HCT116 (cell line): Measurements from ENCODE around the gene PROX2. TPM values are rescaled to one million over a fixed set of nuclear protein-coding genes. Genes with fewer than 3 reads are reported as not detected.

Source experiments
- CEBPB ChIP-seq: IDR thresholded peaks from 2 replicates; pipeline ENCODE4 v1.6.1; 2012; ENCODE audit warnings: low read depth
- CTCF ChIP-seq, 3 experiments: fragments of 200-600 bp in 1 of 3; sonication (generic) in 1 of 3; IDR thresholded peaks in 2 of 3; conservative IDR thresholded peaks in 1 of 3; 2 replicates each; pipeline ENCODE4 v1.5.1; 2012 to 2017; ENCODE audit warnings: low read depth in 2 of 3, low read length in 2 of 3, antibody characterized with exemption in 1 of 3, borderline replicate concordance in 1 of 3, control low read depth in 1 of 3, mild to moderate bottlenecking in 1 of 3, mixed read lengths in 1 of 3, mixed run types in 1 of 3, moderate library complexity in 1 of 3; ENCODE audit not compliant: insufficient read depth in 1 of 3
- EGR1 ChIP-seq: IDR thresholded peaks from 2 replicates; pipeline ENCODE4 v1.6.1; 2012; ENCODE audit warnings: low read depth
- EZH2 ChIP-seq: fragments of 200-600 bp; sonication (generic); IDR thresholded peaks from 2 replicates; pipeline ENCODE4 v1.6.1; 2017; ENCODE audit warnings: antibody characterized with exemption, mixed run types
- EZH2phosphoT487 ChIP-seq: fragments of 200-600 bp; IDR thresholded peaks from 2 replicates; pipeline ENCODE4 v1.6.1; 2018; ENCODE audit warnings: antibody characterized with exemption, borderline replicate concordance
- JUND ChIP-seq: IDR thresholded peaks from 2 replicates; pipeline ENCODE4 v1.6.1; 2012
- RAD21 ChIP-seq: IDR thresholded peaks from 2 replicates; pipeline ENCODE4 v1.6.1; 2012; ENCODE audit warnings: low read depth, mild to moderate bottlenecking
- SIN3A ChIP-seq: IDR thresholded peaks from 2 replicates; pipeline ENCODE4 v1.6.1; 2012; ENCODE audit warnings: low read depth
- SP1 ChIP-seq: IDR thresholded peaks from 2 replicates; pipeline ENCODE4 v1.6.1; 2012; ENCODE audit warnings: low read depth
- SRF ChIP-seq: IDR thresholded peaks from 2 replicates; pipeline ENCODE4 v1.6.1; 2012; ENCODE audit warnings: low read depth
- TCF7L2 ChIP-seq: IDR thresholded peaks from 2 replicates; pipeline ENCODE4 v1.7.0; 2011; ENCODE audit warnings: borderline replicate concordance, inconsistent platforms; ENCODE audit not compliant: insufficient read depth, insufficient read length; ENCODE audit errors: extremely low read depth
- ZFX ChIP-seq: fragments of 450-650 bp; IDR thresholded peaks from 2 replicates; pipeline ENCODE4 v1.6.1; 2017
- ZNF274 ChIP-seq: fragments of 200-500 bp; sonication (Bioruptor generic); IDR thresholded peaks from 2 replicates; pipeline ENCODE4 v1.6.1; 2014; ENCODE audit warnings: mild to moderate bottlenecking, low read depth, low read length, inconsistent platforms
- total RNA-seq: library from RNA; stranded (reverse); gene quantifications from one replicate; pipeline ENCODE4 v1.2.1, GENCODE V29; 2021; ENCODE audit not compliant: unreplicated experiment
- TF ChIP-seq, protein P1 (sequence below): IDR thresholded peaks from 2 replicates; pipeline ENCODE4 v1.6.1; 2012

The PROX2 gene
- total RNA-seq, 1 experiment from 2014 or later, result not detected

DNA sequence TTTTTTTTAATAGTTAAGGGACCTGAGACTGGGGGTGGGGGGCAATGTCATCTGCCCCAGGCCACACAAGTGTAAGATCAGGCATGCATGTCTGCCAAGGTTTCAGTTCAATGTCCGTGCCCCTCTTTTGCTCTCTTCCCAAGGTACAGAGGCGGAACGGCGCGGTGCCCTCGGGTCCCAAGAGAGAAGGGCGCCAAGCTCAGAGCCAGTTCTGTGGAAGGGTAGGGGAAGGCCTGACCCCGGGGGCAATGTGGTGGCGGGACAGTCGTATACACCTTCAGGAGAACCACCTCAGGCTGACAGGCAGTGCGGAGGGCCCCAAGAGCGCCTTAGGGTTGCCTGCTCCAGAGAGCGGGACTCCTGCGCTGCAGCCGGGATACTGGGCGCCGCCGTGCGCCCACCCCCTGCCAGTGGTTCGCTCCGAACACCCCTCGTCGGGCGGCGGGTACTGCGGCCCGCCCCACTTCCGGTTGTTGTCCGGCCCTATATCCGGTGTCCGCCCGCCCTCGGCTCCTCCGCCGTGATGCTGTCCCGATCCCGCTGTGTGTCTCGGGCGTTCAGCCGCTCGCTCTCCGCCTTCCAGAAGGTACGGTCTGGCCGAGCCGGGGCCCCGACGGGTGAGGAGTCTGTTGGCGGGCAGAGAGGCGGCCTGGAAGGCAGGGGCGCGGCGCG, 5.6 kb upstream of the PROX2 start, which contains the start of gene DLST (continued):
- TF ChIP-seq SRF (no peak), SIN3A (peak; percentile 71), CEBPB (no peak), ZNF274 (no peak), TCF7L2 (peak; percentile 84), CTCF (IDR thresholded peaks at IDR 0.05 in 2 of 3, conservative IDR thresholded peaks at IDR 0.05 in 1 of 3; ENCODE audit: borderline replicate concordance in 1 of 3, insufficient read depth in 1 of 3, low read depth in 2 of 3, low read length in 2 of 3) (no peak), EGR1 (no peak), EZH2 (no peak), JUND (peak; percentile 84), RAD21 (no peak), EZH2phosphoT487 (no peak), SP1 (peak; percentile 85), ZFX (peak; percentile 96)
- TF ChIP-seq, protein P1, sequence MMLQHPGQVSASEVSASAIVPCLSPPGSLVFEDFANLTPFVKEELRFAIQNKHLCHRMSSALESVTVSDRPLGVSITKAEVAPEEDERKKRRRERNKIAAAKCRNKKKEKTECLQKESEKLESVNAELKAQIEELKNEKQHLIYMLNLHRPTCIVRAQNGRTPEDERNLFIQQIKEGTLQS, result no peak
